Body of pancreas (tissue), 4 donors: Measurements from ENCODE around the gene PLCXD3. TPM values are rescaled to one million over a fixed set of nuclear protein-coding genes. Genes with fewer than 3 reads are reported as not detected.

Source experiments
- ATAC-seq: fragments of 150-250 bp; one replicate; pipeline ENCODE4 v1.9.1; 2016
- DNase-seq, 4 donors: peaks; one replicate each; pipeline ENCODE4 v3.0.0-alpha.2; 2019
- H3K27ac ChIP-seq, 4 donors: fragments of 200-600 bp; sonication (generic); 1 replicate in 3 of 4; 2 replicates in 1 of 4; pipeline versions ENCODE4 v1.5.1 to v1.6.1; 2016 to 2019; ENCODE audit warnings: mild to moderate bottlenecking in 1 of 4, mixed read lengths in 1 of 4, moderate library complexity in 1 of 4
- H3K27me3 ChIP-seq, 2 donors: fragments of 200-600 bp; sonication (generic); one replicate each; pipeline ENCODE4 v1.6.0; 2016; ENCODE audit warnings: mild to moderate bottlenecking in 1 of 2
- H3K36me3 ChIP-seq, 2 donors: fragments of 200-600 bp; sonication (generic); replicated peaks in 1 of 2; 2 replicates each; pipeline ENCODE4 v1.5.1; 2016; ENCODE audit warnings: low read depth in 2 of 2; ENCODE audit not compliant: insufficient read depth in 1 of 2
- H3K4me1 ChIP-seq: fragments of 200-600 bp; sonication (generic); one replicate; pipeline ENCODE4 v1.6.0; 2016
- H3K4me3 ChIP-seq, 2 donors: fragments of 200-600 bp; sonication (generic); 1 replicate in 1 of 2; 2 replicates in 1 of 2; pipeline ENCODE4 v1.5.1; 2016 to 2019
- H3K9me3 ChIP-seq, 3 donors: fragments of 200-600 bp; sonication (generic); 1 replicate in 2 of 3; 2 replicates in 1 of 3; pipeline ENCODE4 v1.5.1; 2016
- POLR2A ChIP-seq, 3 donors: fragments of 450-650 bp; IDR thresholded peaks; one replicate each; pipeline ENCODE4 v1.6.1; 2016; ENCODE audit warnings: antibody characterized with exemption in 3 of 3, mild to moderate bottlenecking in 2 of 3
- WGBS, 2 donors: methylation state at CpG; one replicate each; pipeline ENCODE4 v1.1.5; 2017; 5-methylcytosine and 5-hydroxymethylcytosine counted together
- intact Hi-C: fragments of 100-400 bp; cut with DNase I; formaldehyde crosslinking; loops from one replicate; pipeline ENCODE4 v1.15.1; 2023
- total RNA-seq, 2 donors: library from RNA; depleted of rRNA; stranded (reverse); fragments of >200 nt; gene quantifications; one replicate each; pipeline ENCODE4 v1.1.0, GENCODE V29; 2016
- TF ChIP-seq, protein P1 (sequence below), 7 experiments: fragments of 450-650 bp in 4 of 7; fragments of 200-600 bp in 3 of 7; sonication (generic) in 3 of 7; IDR thresholded peaks; one replicate each; pipeline ENCODE4 v1.5.1; 2016 to 2019; ENCODE audit warnings: antibody characterized with exemption in 7 of 7

PLCXD3 gene
- total RNA-seq, 2 donors from 2014 or later: 1.6 to 3.9 TPM

DNA sequence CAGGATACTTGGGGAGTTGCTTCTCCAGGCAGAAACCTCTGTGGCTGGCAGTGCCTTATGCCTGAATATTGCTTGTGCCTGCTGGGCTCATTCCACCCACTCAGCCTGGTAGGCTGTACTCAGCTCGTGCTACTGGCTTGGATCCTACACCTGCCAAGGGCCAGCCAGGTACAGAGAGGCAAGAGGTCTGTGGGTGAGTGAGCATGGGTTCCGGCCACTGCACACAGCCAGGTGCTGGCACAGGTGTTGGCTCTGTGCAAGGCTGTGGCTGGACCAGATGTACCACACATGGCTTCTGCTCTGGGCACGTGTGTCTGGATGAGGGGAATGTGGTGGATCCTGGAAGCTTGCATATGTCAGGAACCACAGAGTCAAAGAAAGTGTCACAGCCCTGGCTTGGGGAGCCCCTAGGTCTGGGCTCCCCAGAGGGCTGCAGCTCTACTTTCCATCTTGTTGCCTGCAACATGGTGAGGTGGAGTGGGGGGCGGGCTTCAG lies 220.4 kb downstream of the PLCXD3 start:
- TF ChIP-seq, protein P1, sequence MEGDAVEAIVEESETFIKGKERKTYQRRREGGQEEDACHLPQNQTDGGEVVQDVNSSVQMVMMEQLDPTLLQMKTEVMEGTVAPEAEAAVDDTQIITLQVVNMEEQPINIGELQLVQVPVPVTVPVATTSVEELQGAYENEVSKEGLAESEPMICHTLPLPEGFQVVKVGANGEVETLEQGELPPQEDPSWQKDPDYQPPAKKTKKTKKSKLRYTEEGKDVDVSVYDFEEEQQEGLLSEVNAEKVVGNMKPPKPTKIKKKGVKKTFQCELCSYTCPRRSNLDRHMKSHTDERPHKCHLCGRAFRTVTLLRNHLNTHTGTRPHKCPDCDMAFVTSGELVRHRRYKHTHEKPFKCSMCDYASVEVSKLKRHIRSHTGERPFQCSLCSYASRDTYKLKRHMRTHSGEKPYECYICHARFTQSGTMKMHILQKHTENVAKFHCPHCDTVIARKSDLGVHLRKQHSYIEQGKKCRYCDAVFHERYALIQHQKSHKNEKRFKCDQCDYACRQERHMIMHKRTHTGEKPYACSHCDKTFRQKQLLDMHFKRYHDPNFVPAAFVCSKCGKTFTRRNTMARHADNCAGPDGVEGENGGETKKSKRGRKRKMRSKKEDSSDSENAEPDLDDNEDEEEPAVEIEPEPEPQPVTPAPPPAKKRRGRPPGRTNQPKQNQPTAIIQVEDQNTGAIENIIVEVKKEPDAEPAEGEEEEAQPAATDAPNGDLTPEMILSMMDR (IDR thresholded peaks at IDR 0.05): no peak
- TF ChIP-seq POLR2A (IDR thresholded peaks at IDR 0.05): no peak
- DNase-seq (no peak), ATAC-seq (no peak)
- H3K27ac ChIP-seq: no peak overlapping the region
- WGBS, 2 donors: 77 to 80% methylated on average over 4 of the region's 4 CpGs
- H3K36me3 ChIP-seq: no peaks in the 10 kb centered on the region
- no peaks in the 10 kb centered on the region for H3K9me3 ChIP-seq
- H3K4me3 ChIP-seq: no peak overlapping the region
- no peaks in the 10 kb centered on the region for H3K4me1 ChIP-seq
- no peaks in the 10 kb centered on the region for H3K27me3 ChIP-seq
- intact Hi-C loops: no loop called here

DNA sequence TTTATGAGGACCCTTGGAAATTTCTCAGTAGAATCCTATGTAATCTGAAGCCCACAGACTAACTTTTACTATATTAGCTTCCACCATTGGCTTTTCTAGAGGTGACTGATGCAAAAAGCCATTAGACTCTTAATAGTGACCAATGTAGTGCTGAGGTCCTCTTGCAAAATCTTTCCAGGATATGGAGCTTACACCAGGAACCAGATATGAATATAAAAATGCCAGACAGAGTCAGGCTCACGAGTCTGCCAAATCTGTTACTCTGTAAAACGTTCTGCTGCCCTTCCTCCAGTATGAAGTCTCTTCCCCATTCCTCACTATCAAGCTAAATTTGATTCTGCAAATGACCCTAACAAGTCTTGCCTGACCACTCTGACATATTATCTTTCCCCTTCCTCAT lies 223.7 kb downstream of the PLCXD3 start:
- Histone ChIP-seq H3K36me3 (no peaks in the 10 kb centered on the region), H3K4me1 (no peaks in the 10 kb centered on the region), H3K9me3 (no peaks in the 10 kb centered on the region), H3K4me3 (no peak overlapping the region), H3K27me3 (no peaks in the 10 kb centered on the region), H3K27ac (no peak overlapping the region)
- WGBS, 2 donors: 33 to 46% methylated on average over 2 of the region's 2 CpGs
- TF ChIP-seq, protein P1 (IDR thresholded peaks at IDR 0.05): no peak
- DNase-seq: no peak
- no peak for ATAC-seq
- intact Hi-C loops: no loop called here

DNA sequence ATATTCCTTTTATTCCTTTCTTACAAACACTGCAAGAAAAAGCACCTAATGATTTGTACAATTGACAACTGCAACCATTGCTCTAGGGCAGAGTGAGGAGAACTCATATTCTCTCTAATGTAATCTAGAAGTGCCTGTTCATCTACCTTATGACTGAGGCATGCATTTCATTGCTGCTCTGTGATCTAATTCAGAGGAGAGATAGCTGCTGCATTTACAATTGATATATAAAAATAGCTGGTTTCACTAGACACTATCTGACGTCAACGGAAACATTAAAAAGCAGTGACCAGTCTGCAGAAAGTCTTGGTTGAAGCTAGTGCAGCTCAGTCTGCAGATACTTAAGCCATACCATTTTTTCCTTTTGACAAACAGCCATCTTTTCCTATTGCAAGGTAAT lies 224.2 kb downstream of the PLCXD3 start:
- no peak overlapping the region for H3K4me3 ChIP-seq
- intact Hi-C loops: no loop called here
- H3K4me1 ChIP-seq: no peaks in the 10 kb centered on the region
- no peaks in the 10 kb centered on the region for H3K27me3 ChIP-seq
- no peaks in the 10 kb centered on the region for H3K36me3 ChIP-seq
- no peak for DNase-seq
- ATAC-seq: no peak
- H3K9me3 ChIP-seq: no peaks in the 10 kb centered on the region
- WGBS, 2 donors: 72% methylated on average over 2 of the region's 2 CpGs
- no peak for TF ChIP-seq POLR2A (IDR thresholded peaks at IDR 0.05)
- TF ChIP-seq, protein P1 (IDR thresholded peaks at IDR 0.05): no peak
- no peak overlapping the region for H3K27ac ChIP-seq

DNA sequence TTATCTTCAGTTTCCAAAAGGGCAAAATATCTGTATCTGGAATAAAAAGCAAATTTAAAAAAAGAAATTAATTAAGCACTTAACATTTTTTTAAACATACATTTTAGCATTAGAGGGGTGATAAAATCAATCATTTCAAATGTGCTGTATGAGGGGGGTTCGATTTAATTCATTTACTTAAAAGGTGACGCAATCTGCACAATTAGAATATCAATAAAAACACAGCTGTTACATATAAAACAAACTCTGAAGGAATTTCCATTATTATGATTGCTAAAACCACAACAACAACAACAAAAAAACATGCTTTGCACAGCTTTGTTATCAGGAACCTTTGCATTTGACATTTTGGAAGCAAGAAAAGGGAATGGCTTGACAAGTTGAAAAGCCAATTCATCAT lies 225.5 kb downstream of the PLCXD3 start:
- no peak overlapping the region for H3K27ac ChIP-seq
- no peak overlapping the region for H3K4me3 ChIP-seq
- DNase-seq: no peak
- no peaks in the 10 kb centered on the region for H3K36me3 ChIP-seq
- intact Hi-C loops: no loop called here
- ATAC-seq: no peak
- TF ChIP-seq, protein P1 (IDR thresholded peaks at IDR 0.05): no peak
- no peak for TF ChIP-seq POLR2A (IDR thresholded peaks at IDR 0.05)
- no peaks in the 10 kb centered on the region for H3K4me1 ChIP-seq
- 43 to 60% methylated on average over 2 of the region's 2 CpGs for WGBS, 2 donors
- no peaks in the 10 kb centered on the region for H3K9me3 ChIP-seq
- no peaks in the 10 kb centered on the region for H3K27me3 ChIP-seq

DNA sequence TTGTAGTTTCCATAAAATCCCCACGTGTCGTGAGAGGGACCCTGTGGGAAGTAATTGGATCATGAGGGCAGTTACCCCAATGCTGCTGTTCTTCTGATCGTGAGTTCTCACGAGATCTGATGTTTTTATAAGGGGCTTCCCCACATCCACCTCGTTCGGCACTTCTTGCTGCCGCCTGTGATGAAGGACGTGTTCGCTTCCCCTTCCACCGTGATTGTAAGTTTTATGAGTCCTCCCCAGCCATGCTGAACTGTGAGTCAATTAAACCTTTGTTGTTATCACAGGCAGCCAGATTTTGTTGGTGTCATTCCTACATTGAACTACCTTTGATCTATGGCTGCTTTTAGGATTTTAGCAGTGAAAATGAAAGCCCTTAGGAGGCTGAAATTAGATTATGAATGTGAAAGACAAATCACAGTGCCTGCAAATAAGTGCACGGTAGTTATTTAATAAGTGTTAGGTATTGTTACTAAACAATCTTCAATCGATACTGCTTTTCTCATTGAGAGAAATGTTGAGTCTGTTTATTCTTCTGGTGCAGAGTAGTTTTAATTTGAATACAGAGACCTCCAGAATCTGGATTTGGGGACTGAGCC lies 229.1 kb downstream of the PLCXD3 start:
- no peaks in the 10 kb centered on the region for H3K4me1 ChIP-seq
- H3K27me3 ChIP-seq: no peaks in the 10 kb centered on the region
- no peak overlapping the region for H3K27ac ChIP-seq
- intact Hi-C loops: no loop called here
- no peak overlapping the region for H3K4me3 ChIP-seq
- DNase-seq (no peak), ATAC-seq (no peak)
- H3K9me3 ChIP-seq: no peaks in the 10 kb centered on the region
- TF ChIP-seq, protein P1 (IDR thresholded peaks at IDR 0.05): no peak
- no peak for TF ChIP-seq POLR2A (IDR thresholded peaks at IDR 0.05)
- no peaks in the 10 kb centered on the region for H3K36me3 ChIP-seq
- WGBS, 2 donors: 63 to 77% methylated on average over 12 of the region's 12 CpGs
